CD1c-positive myeloid dendritic cell (primary cell): ENCODE data around the gene SUPT7L.
A peak's percentile ranks its signal among the peaks of the same experiment; 100 is the strongest.
"Not testable (repeated sequence)": the region's sequence is repeated elsewhere in the genome, so short reads cannot be mapped to it uniquely, and the experiment has no call there.

Experiments used
- DNase-seq: peaks from one replicate; pipeline ENCODE4 v3.0.0-alpha.2; 2016; ENCODE audit errors: extremely low spot score

SUPT7L gene

GRCh38 chr2:27685006-27685405, 21.6 kb upstream of the SUPT7L start:
- not testable (repeated sequence) for DNase-seq

- peak; percentile 97 for DNase-seq
These were observed 20.1 kb upstream of the SUPT7L start for GRCh38 chr2:27683390-27684071.

DNA sequence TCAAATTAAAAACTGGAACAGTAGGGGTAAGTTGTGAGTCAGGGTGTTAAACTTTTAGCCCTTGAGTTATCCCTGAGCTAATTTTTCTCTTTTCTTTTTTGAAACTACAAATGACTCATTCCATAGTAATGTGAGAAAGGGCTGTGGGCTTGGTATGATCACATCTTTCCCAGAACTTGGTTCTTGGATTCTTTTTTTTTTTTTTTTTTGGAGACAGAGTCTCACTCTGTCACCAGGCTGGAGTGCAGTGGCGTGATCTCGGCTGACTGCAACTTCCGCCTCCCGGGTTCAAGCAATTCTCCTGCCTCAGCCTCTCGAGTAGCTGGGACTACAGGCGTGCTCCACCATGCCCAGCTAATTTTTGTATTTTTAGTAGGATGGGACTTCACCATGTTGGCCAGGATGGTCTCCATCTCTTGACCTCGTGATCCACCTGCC, 18.9 kb upstream of the SUPT7L start:
- DNase-seq, result peak; percentile 54

GRCh38 chr2:27681841-27682240, 18.4 kb upstream of the SUPT7L start:
- DNase-seq, result peak; percentile 6

GRCh38 chr2:27680571-27680970, 17.2 kb upstream of the SUPT7L start:
- no peak for DNase-seq

DNA sequence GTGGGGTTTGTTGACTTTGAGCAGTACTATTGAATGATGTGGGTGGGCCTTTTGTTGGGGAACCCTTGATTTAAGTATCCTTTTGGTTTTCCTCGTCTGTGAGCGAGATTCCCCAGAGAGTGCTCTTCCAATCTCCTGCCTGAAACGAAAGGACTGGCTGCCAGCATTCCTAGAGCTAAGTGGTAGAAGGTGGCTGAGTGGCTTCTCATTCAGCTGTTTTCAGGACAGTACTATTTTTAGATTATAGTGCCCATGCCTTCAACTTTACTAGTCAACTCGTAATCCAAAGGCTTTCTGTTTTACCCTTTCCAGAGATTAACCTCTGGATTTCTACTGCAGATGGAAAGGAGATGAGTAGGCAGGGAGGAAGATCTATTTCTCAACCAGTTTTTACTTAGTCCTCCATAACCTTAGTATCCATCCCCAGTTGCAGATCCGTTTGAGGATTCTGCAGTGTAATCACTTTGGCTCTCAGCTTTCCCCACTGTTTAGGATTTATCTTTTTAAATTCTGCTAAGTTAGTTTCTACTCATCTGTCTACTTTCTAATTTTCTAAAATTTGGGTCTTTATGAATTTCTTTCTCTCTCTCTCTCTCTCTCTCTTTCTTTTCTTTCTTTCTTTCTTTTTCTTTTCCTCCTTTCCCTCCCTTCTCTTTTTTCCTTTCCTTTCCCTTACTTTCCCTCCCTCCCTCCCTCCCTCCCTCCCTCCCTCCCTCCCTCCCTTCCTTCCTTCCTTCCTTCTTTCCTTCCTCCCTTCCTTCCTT, 9.5 kb upstream of the SUPT7L start:
- no peak for DNase-seq

- no peak for DNase-seq
These were observed 7.8 kb upstream of the SUPT7L start for GRCh38 chr2:27671235-27671634.

GRCh38 chr2:27667446-27667845, 4.0 kb upstream of the SUPT7L start:
- peak; percentile 46 for DNase-seq

- peak; percentile 35 for DNase-seq
These were observed 1.4 kb upstream of the SUPT7L start for GRCh38 chr2:27664622-27665363.

- DNase-seq, result no peak
These were observed 750 bp upstream of the SUPT7L start for GRCh38 chr2:27664154-27664574.

- DNase-seq, result no peak
These were observed 2.0 kb downstream of the SUPT7L start for GRCh38 chr2:27661371-27661770.

GRCh38 chr2:27655155-27655951, 8.1 kb downstream of the SUPT7L start:
- DNase-seq, result no peak

DNA sequence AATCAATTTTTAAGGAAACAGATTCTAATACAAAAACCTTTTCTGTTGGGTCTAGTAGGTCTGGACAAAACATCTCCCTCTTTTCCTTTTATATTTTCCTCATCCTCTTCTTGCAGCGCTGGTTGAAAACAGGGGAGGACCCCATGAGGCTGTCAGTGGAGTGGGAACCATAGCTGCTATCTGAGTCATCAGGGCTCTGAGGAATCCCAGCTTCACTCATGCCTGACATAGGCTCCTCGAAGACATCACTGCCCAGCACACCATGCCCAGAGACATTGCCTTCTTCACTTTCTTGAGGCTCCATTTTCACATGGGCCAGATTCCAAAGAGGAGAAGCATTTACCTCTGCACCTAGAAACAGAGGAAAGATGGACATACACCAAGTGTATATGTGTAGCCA, 10.0 kb downstream of the SUPT7L start:
- DNase-seq, result no peak

DNA sequence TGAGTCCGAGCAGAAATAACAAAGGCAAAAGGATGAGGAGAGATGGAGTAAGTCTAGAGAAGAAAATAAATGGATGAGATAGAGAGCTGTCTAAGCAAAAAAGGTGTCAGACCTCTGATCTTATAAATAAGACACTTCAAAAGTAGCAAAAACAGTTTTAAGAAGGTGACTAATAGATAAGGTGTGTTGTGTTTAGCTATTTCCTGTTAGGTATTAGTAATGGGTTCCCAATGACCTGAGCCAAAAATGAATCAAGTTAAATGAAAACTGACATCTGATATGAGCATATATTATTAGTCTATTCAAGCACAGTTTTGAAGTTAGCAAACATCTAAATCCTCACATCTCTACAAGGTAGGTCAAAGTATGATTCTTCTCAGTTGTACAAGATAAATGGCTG, 10.6 kb downstream of the SUPT7L start:
- DNase-seq, result no peak

- DNase-seq, result no peak
These were observed 11.1 kb downstream of the SUPT7L start for GRCh38 chr2:27652341-27652740.

DNA sequence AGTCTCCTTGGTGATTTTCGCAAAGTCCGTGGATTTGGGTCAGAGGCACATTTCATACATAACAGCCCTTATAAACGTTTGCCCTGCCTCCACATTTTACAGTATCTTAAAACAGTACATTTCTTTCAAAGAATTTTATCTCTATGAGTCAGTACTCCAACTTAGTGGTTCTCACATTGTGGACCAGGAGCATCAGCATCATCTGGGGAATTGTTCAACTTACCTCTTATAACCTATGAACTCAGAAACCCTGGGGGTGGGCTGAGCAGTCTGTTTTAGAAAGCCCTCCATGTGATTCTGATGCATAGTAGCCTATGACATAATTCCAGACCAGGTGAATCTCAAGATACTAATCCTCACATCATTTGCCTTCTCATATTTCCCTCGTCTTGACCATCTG, 12.4 kb downstream of the SUPT7L start:
- DNase-seq, result no peak

GRCh38 chr2:27647737-27648136, 15.7 kb downstream of the SUPT7L start:
- no peak for DNase-seq

DNA sequence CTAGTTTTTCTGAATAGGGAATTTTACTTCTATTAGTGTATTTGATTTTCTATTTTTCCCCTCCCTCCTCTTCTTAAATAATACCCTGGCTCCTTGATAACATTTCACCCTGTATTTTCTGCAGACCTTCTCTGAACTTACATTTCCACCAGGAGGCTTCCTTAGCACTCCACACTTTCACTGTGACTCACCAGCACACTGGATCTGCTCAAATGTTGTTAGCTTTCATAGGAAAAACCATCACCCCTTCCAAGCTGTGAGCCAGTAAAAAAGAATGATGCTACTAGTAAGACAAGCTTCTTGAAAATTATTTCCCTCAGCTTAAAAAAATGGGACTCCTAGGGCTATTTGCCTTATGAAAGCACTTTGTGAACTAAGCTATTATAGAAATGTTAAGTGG, 16.1 kb downstream of the SUPT7L start:
- no peak for DNase-seq

GRCh38 chr2:27645197-27645596, 18.2 kb downstream of the SUPT7L start:
- DNase-seq, result no peak

DNA sequence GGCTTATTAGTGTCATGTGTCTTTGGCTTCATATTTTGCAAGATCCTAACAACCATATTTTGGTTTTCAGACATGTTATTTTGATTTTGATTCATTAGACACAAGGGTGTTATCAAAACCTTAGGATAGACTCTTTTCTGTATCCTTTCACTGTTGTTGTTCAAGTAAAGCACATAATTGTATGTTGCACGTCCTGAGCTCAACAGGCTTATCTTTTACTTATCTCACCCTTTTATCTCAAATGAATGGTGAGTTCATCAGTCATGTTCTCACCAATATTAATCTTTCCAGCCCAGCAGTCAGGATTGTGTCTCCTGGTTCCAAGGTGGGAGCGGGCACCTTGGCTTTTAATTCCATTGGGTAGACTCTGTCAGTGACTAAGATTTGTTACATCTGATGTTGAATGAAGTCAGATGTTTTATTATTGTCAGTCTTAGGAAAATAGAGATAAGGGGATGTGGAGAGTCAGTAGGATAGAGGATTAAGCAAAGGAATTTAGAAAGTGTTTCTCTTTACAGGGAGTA, 22.6 kb downstream of the SUPT7L start:
- no peak for DNase-seq

DNA sequence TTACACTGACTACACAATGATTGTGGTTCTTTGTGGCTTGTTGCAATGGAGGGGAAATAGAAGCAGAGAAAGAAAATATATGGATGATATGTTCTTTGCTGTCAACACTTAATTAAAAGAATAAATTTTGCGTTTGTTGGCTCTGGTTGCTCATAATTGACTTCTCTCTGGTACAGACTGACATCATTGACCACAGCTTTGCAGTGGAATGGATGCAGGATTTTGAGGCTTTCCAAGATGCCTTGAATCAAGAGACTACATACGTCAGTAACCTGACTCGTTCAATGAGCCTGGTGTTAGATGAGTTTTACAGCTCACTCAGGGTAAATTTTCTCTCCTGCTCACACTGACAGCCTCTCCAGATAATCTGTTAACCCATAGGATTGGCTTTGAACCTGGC, 24.7 kb downstream of the SUPT7L start:
- DNase-seq, result no peak
